PC-3 (cell line): ENCODE measurements around the gene FGFR2.

Experiments
- EZH2 ChIP-seq: fragments of 300-600 bp; sonication (generic); IDR thresholded peaks from one replicate; pipeline ENCODE4 v1.6.1; 2017; ENCODE audit warnings: antibody characterized with exemption, mild to moderate bottlenecking, low read length; ENCODE audit not compliant: unreplicated experiment
- EZH2phosphoT487 ChIP-seq: fragments of 300-600 bp; sonication (generic); IDR thresholded peaks from 2 replicates; pipeline ENCODE4 v1.6.1; 2018; ENCODE audit warnings: mild to moderate bottlenecking, antibody characterized with exemption, low read length, borderline replicate concordance
- TF ChIP-seq, protein P1 (sequence below): fragments of 300-600 bp; sonication (generic); conservative IDR thresholded peaks from 2 replicates; pipeline ENCODE4 v1.5.1; 2017; ENCODE audit warnings: antibody characterized with exemption, low read depth, mild to moderate bottlenecking, low read length

DNA sequence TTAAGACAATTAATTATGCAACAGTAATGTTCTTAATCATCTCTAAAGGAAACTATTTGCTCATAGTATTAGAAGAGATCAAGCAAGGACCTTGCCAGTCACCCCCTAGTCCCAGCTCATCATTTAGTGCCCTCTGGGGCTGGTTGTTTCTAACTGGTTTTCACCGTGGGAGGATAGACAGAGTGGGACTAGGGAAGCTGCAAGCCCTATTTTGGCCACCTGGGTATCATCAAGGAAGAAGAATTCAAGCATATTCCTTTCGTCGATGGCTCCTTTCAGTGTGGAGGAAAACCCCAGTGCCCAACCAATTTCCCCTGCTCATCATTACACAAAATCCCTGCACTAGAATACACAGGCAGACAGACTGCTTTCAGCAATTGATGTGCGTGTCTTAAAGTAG lies 30.6 kb upstream of the FGFR2 start:
- TF ChIP-seq, protein P1, sequence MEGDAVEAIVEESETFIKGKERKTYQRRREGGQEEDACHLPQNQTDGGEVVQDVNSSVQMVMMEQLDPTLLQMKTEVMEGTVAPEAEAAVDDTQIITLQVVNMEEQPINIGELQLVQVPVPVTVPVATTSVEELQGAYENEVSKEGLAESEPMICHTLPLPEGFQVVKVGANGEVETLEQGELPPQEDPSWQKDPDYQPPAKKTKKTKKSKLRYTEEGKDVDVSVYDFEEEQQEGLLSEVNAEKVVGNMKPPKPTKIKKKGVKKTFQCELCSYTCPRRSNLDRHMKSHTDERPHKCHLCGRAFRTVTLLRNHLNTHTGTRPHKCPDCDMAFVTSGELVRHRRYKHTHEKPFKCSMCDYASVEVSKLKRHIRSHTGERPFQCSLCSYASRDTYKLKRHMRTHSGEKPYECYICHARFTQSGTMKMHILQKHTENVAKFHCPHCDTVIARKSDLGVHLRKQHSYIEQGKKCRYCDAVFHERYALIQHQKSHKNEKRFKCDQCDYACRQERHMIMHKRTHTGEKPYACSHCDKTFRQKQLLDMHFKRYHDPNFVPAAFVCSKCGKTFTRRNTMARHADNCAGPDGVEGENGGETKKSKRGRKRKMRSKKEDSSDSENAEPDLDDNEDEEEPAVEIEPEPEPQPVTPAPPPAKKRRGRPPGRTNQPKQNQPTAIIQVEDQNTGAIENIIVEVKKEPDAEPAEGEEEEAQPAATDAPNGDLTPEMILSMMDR, result no peak
- TF ChIP-seq EZH2 (no peak), EZH2phosphoT487 (no peak)
